ENCODE measurements around the gene NPPB.
"Not testable (repeated sequence)": the region's sequence is repeated elsewhere in the genome, so short reads cannot be mapped to it uniquely, and the experiment has no call there.

NPPB gene

GRCh38 chr1:11858613-11858967 lies at the start of gene NPPB:
NPPB (minus strand) TSS chr1:11858945; CDS start chr1:11858833, 112 bp downstream.
- in situ Hi-C loops (cut with MboI; ENCODE audit: low sequenced_read_pairs), result no loop called here

GRCh38 chr1:11908095-11908675 lies 49.4 kb upstream of the NPPB start:
- in situ Hi-C loops (cut with MboI; ENCODE audit: low sequenced_read_pairs), result no loop called here

- in situ Hi-C loops (cut with MboI; ENCODE audit: low sequenced_read_pairs), result no loop called here
Measured at GRCh38 chr1:11907275-11908094, 48.7 kb upstream of the NPPB start.

- in situ Hi-C loops (cut with MboI; ENCODE audit: low sequenced_read_pairs), result no loop called here
Measured at GRCh38 chr1:11906870-11907269, 48.1 kb upstream of the NPPB start.

- in situ Hi-C loops (cut with MboI; ENCODE audit: low sequenced_read_pairs), result loop anchor here (5.0 kb wide), 1 partner anchor 68 kb away; no protein-coding TSS in a partner anchor
Measured at GRCh38 chr1:11904978-11905377, 46.2 kb upstream of the NPPB start.

- in situ Hi-C loops (cut with MboI; ENCODE audit: low sequenced_read_pairs), result loop anchor here (5.0 kb wide), 1 partner anchor 67 kb away; no protein-coding TSS in a partner anchor
Measured at GRCh38 chr1:11904156-11904555, 45.4 kb upstream of the NPPB start.

GRCh38 chr1:11903210-11903609 lies 44.5 kb upstream of the NPPB start:
- in situ Hi-C loops (cut with MboI; ENCODE audit: low sequenced_read_pairs), result loop anchor here (5.0 kb wide), 1 partner anchor 66 kb away; no protein-coding TSS in a partner anchor

GRCh38 chr1:11901446-11901845 lies 42.7 kb upstream of the NPPB start:
- in situ Hi-C loops (cut with MboI; ENCODE audit: low sequenced_read_pairs), result loop anchor here (5.0 kb wide), 1 partner anchor 64 kb away; no protein-coding TSS in a partner anchor

- in situ Hi-C loops (cut with MboI; ENCODE audit: low sequenced_read_pairs), result no loop called here
Measured at GRCh38 chr1:11898831-11899467, 40.2 kb upstream of the NPPB start.

- in situ Hi-C loops (cut with MboI; ENCODE audit: low sequenced_read_pairs), result no loop called here
Measured at GRCh38 chr1:11898086-11898785, 39.5 kb upstream of the NPPB start.

GRCh38 chr1:11894501-11894900 lies 35.8 kb upstream of the NPPB start:
- in situ Hi-C loops (cut with MboI; ENCODE audit: low sequenced_read_pairs), result not testable (repeated sequence)

- in situ Hi-C loops (cut with MboI; ENCODE audit: low sequenced_read_pairs), result no loop called here
Measured at GRCh38 chr1:11893907-11894251, 35.1 kb upstream of the NPPB start.

GRCh38 chr1:11891433-11892186 lies 32.9 kb upstream of the NPPB start:
- in situ Hi-C loops (cut with MboI; ENCODE audit: low sequenced_read_pairs), result no loop called here

- in situ Hi-C loops (cut with MboI; ENCODE audit: low sequenced_read_pairs), result no loop called here
Measured at GRCh38 chr1:11888877-11889208, 30.1 kb upstream of the NPPB start.

- in situ Hi-C loops (cut with MboI; ENCODE audit: low sequenced_read_pairs), result no loop called here
Measured at GRCh38 chr1:11888206-11888876, 29.6 kb upstream of the NPPB start.

GRCh38 chr1:11887666-11888007 lies 28.9 kb upstream of the NPPB start:
- in situ Hi-C loops (cut with MboI; ENCODE audit: low sequenced_read_pairs), result no loop called here

GRCh38 chr1:11886986-11887665 lies 28.4 kb upstream of the NPPB start:
- in situ Hi-C loops (cut with MboI; ENCODE audit: low sequenced_read_pairs), result no loop called here

GRCh38 chr1:11885916-11886315 lies 27.2 kb upstream of the NPPB start:
- in situ Hi-C loops (cut with MboI; ENCODE audit: low sequenced_read_pairs), result no loop called here

GRCh38 chr1:11882814-11883538 lies 24.2 kb upstream of the NPPB start:
- in situ Hi-C loops (cut with MboI; ENCODE audit: low sequenced_read_pairs), result no loop called here
